Neuronal stem cell (in vitro differentiated cells): ENCODE measurements around the gene TCEAL3.

Experiments used
- DNase-seq: peaks from one replicate; pipeline ENCODE4 v3.0.0-alpha.2; 2013; ENCODE audit warnings: low spot score
- H2AFZ ChIP-seq: one replicate; pipeline ENCODE4 v1.6.1; 2013; ENCODE audit warnings: mild to moderate bottlenecking, low read length, inconsistent platforms
- H2AK5ac ChIP-seq: 2 replicates; pipeline ENCODE4 v1.6.1; 2013; ENCODE audit warnings: low read depth, mild to moderate bottlenecking, inconsistent platforms, low read length, moderate library complexity, mixed read lengths
- H2BK120ac ChIP-seq: 2 replicates; pipeline ENCODE4 v1.6.1; 2013; ENCODE audit warnings: low read depth, mild to moderate bottlenecking, inconsistent platforms, low read length, moderate library complexity, mixed read lengths
- H2BK12ac ChIP-seq: one replicate; pipeline ENCODE4 v1.6.1; 2013; ENCODE audit warnings: low read length, inconsistent platforms
- H2BK15ac ChIP-seq: 2 replicates; pipeline ENCODE4 v1.6.1; 2013; ENCODE audit warnings: mild to moderate bottlenecking, low read length, inconsistent platforms, mixed read lengths
- H2BK5ac ChIP-seq: one replicate; pipeline ENCODE4 v1.6.1; 2013; ENCODE audit warnings: inconsistent platforms, mild to moderate bottlenecking, low read length, moderate library complexity
- H3K14ac ChIP-seq: one replicate; pipeline ENCODE4 v1.6.1; 2013; ENCODE audit warnings: low read length, inconsistent platforms
- H3K18ac ChIP-seq: 2 replicates; pipeline ENCODE4 v1.6.1; 2013; ENCODE audit warnings: low read length, inconsistent platforms
- H3K23ac ChIP-seq: 2 replicates; pipeline ENCODE4 v1.6.1; 2013; ENCODE audit warnings: low read depth, mild to moderate bottlenecking, mixed read lengths, low read length, inconsistent platforms; ENCODE audit not compliant: poor library complexity
- H3K27ac ChIP-seq: replicated peaks from 3 replicates; pipeline ENCODE4 v1.5.1; 2013; ENCODE audit warnings: low read length, inconsistent platforms
- H3K27me3 ChIP-seq, 3 experiments: 2 replicates each; pipeline ENCODE4 v1.6.1; 2013; ENCODE audit warnings: low read length in 3 of 3, mild to moderate bottlenecking in 2 of 3, inconsistent platforms in 1 of 3, low read depth in 1 of 3, mixed read lengths in 1 of 3, moderate library complexity in 1 of 3; ENCODE audit not compliant: control insufficient read depth in 3 of 3, insufficient read depth in 3 of 3
- H3K36me3 ChIP-seq, 2 donors: replicated peaks in 1 of 2; 2 replicates each; pipeline ENCODE4 v1.6.1; 2013; ENCODE audit warnings: low read length in 2 of 2; ENCODE audit not compliant: control insufficient read depth in 2 of 2, insufficient read depth in 2 of 2
- H3K4ac ChIP-seq: 2 replicates; pipeline ENCODE4 v1.6.1; 2013; ENCODE audit warnings: inconsistent platforms, mild to moderate bottlenecking, low read length, moderate library complexity
- H3K4me1 ChIP-seq, 2 donors: 1 replicate in 1 of 2; 2 replicates in 1 of 2; pipeline ENCODE4 v1.6.1; 2013; ENCODE audit warnings: low read length in 2 of 2, low read depth in 1 of 2; ENCODE audit not compliant: control insufficient read depth in 2 of 2, insufficient read depth in 1 of 2
- H3K4me2 ChIP-seq: one replicate; pipeline ENCODE4 v1.6.1; 2013; ENCODE audit warnings: mild to moderate bottlenecking, low read length, inconsistent platforms; ENCODE audit not compliant: insufficient read depth, poor library complexity, severe bottlenecking
- H3K4me3 ChIP-seq, 2 donors: 2 replicates each; pipeline ENCODE4 v1.5.1; 2013; ENCODE audit warnings: low read length in 2 of 2, mild to moderate bottlenecking in 2 of 2, inconsistent platforms in 1 of 2, moderate library complexity in 1 of 2
- H3K79me1 ChIP-seq: one replicate; pipeline ENCODE4 v1.6.1; 2013; ENCODE audit warnings: low read depth, mild to moderate bottlenecking, inconsistent platforms, low read length, moderate library complexity
- H3K9ac ChIP-seq: one replicate; pipeline ENCODE4 v1.6.1; 2013; ENCODE audit warnings: mild to moderate bottlenecking, low read depth, low read length, inconsistent platforms; ENCODE audit not compliant: poor library complexity
- H3K9me3 ChIP-seq, 2 donors: replicated peaks in 1 of 2; 2 replicates each; pipeline versions ENCODE3 to v1.6.1; 2013; ENCODE audit warnings: low read length in 2 of 2, mild to moderate bottlenecking in 2 of 2, inconsistent platforms in 1 of 2, low read depth in 1 of 2, mixed read lengths in 1 of 2, moderate library complexity in 1 of 2; ENCODE audit not compliant: control insufficient read depth in 2 of 2, insufficient read depth in 1 of 2
- H4K8ac ChIP-seq: one replicate; pipeline ENCODE4 v1.6.1; 2013; ENCODE audit warnings: low read depth, mild to moderate bottlenecking, inconsistent platforms, low read length, moderate library complexity
- H4K91ac ChIP-seq: one replicate; pipeline ENCODE4 v1.6.1; 2013; ENCODE audit warnings: low read length, low read depth, mild to moderate bottlenecking, inconsistent platforms; ENCODE audit not compliant: poor library complexity
- WGBS, 2 donors: extraction: QIAGEN DNeasy Blood & Tissue Kit; methylation state at CpG; one replicate each; pipeline ENCODE4 v1.1.7; 2013; ENCODE audit warnings: missing lambda C conversion rate in 2 of 2, mixed read lengths in 1 of 2; ENCODE audit not compliant: insufficient read length in 2 of 2, insufficient replicate concordance in 1 of 2; ENCODE audit errors: extremely low coverage in 2 of 2; 5-methylcytosine and 5-hydroxymethylcytosine counted together

The TCEAL3 gene

DNA sequence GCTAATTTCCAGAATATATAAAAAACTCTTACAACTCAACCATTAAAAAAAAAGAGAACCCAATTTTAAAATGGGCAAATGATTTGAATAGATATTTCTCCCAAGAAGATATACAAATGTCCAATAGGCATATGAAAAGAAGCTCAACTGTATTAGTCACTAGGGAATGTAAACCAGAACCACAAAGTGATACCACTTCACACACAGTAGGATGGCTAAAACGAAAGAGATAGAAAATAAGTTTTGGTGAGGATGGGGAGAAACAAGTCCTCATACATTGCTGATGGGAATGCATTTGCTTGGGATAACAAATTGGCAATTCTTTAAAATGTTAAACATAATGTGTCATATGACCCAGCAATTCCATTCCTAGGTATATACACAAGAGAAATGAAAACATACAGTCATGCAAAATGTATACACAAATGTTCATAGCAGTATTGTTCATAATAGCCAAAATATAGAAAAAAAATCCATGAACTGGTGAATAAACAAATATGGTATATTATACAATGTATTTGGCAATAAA, 5.7 kb downstream of the TCEAL3 start:
- no peak overlapping the region for H3K27ac ChIP-seq
- no peak overlapping the region for H3K4ac ChIP-seq
- H3K4me2 ChIP-seq, result no peak overlapping the region
- WGBS, 2 donors, result no CpG with 5 or more reads among the region's 1 CpG
- no peak overlapping the region for H3K18ac ChIP-seq
- no peak overlapping the region for H2BK5ac ChIP-seq
- H3K9ac ChIP-seq, result no peak overlapping the region
- H3K36me3 ChIP-seq, result no peaks in the 10 kb centered on the region
- H3K79me1 ChIP-seq, result no peaks in the 10 kb centered on the region
- no peak overlapping the region for H2AFZ ChIP-seq
- H3K27me3 ChIP-seq, result no peaks in the 10 kb centered on the region
- no peaks in the 10 kb centered on the region for H3K4me1 ChIP-seq
- H2AK5ac ChIP-seq, result no peak overlapping the region
- no peaks in the 10 kb centered on the region for H3K9me3 ChIP-seq
- no peak for DNase-seq
- H4K91ac ChIP-seq, result no peak overlapping the region
- no peak overlapping the region for H3K14ac ChIP-seq
- no peak overlapping the region for H4K8ac ChIP-seq
- H3K4me3 ChIP-seq, result no peak overlapping the region
- no peak overlapping the region for H3K23ac ChIP-seq
- H2BK12ac ChIP-seq, result no peak overlapping the region
- H2BK120ac ChIP-seq, result no peak overlapping the region
- no peak overlapping the region for H2BK15ac ChIP-seq

DNA sequence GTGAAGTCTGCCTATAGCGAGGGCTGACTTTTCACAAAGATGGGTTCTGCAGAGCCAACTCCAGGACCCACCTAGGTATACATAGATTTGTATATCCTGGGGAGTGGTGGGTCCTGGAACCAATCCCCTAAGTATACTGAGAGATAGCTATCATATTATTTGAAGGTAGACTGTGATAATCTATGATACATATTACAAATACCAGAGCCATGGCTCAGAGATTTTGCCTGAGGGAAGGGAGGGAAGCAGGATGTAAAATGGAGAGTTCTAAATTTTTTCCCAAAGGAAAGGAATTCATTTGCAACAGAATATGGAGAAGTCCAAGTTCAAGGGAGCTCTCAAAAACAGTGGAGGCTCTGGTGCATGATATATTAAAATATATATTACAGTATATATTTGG, 7.2 kb downstream of the TCEAL3 start:
- WGBS, 2 donors, result no CpG with 5 or more reads among the region's 1 CpG
- Histone ChIP-seq H2AFZ (no peak overlapping the region), H3K4me1 (no peaks in the 10 kb centered on the region), H3K23ac (no peak overlapping the region), H3K36me3 (no peaks in the 10 kb centered on the region), H2BK15ac (no peak overlapping the region), H2BK5ac (no peak overlapping the region), H2BK120ac (no peak overlapping the region), H2AK5ac (no peak overlapping the region), H3K14ac (no peak overlapping the region), H3K4ac (no peak overlapping the region), H3K9me3 (no peaks in the 10 kb centered on the region), H3K79me1 (no peaks in the 10 kb centered on the region), H3K27me3 (no peaks in the 10 kb centered on the region), H3K18ac (no peak overlapping the region), H3K9ac (no peak overlapping the region), H3K27ac (no peak overlapping the region), H4K8ac (no peak overlapping the region), H4K91ac (no peak overlapping the region), H3K4me2 (no peak overlapping the region), H3K4me3 (no peak overlapping the region), H2BK12ac (no peak overlapping the region)
- no peak for DNase-seq

DNA sequence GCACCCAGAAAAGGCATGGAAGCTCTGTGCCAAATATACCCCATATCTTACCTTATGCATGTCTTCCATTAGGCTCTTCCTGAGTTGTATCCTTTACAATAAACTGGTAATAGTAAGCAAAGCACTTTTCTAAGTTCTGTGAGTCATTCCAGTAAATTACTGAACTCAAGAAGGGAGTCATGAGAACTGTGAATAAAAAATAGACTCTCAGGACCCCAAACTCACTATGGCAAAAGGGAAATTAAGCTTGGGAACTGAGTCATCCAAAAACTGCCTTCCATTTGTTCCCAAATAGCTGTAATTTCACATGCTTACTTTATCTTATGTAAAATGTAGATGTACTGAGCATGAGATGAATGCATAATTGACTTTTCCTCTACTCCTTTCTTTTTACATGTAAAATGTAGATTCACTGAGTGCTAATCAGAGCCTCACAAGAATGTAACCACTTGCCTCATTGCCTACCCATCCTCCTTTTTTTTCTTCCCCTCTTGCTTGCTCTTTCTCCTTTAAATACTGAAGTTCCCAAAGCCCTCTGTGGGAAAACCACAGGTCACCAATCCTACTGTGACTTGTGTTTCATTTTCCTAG, 8.1 kb downstream of the TCEAL3 start:
- no peaks in the 10 kb centered on the region for H3K4me1 ChIP-seq
- no peak overlapping the region for H2AFZ ChIP-seq
- H3K14ac ChIP-seq, result no peak overlapping the region
- H3K79me1 ChIP-seq, result no peaks in the 10 kb centered on the region
- no peak overlapping the region for H3K4me3 ChIP-seq
- H4K8ac ChIP-seq, result no peak overlapping the region
- no peak for DNase-seq
- no peak overlapping the region for H3K4ac ChIP-seq
- no peak overlapping the region for H2AK5ac ChIP-seq
- H3K27ac ChIP-seq, result no peak overlapping the region
- H3K18ac ChIP-seq, result no peak overlapping the region
- no peaks in the 10 kb centered on the region for H3K36me3 ChIP-seq
- no peak overlapping the region for H3K9ac ChIP-seq
- no peak overlapping the region for H2BK120ac ChIP-seq
- no peak overlapping the region for H2BK12ac ChIP-seq
- H3K9me3 ChIP-seq, result no peaks in the 10 kb centered on the region
- H3K23ac ChIP-seq, result no peak overlapping the region
- no peaks in the 10 kb centered on the region for H3K27me3 ChIP-seq
- no peak overlapping the region for H2BK5ac ChIP-seq
- H2BK15ac ChIP-seq, result no peak overlapping the region
- H3K4me2 ChIP-seq, result no peak overlapping the region
- no peak overlapping the region for H4K91ac ChIP-seq

DNA sequence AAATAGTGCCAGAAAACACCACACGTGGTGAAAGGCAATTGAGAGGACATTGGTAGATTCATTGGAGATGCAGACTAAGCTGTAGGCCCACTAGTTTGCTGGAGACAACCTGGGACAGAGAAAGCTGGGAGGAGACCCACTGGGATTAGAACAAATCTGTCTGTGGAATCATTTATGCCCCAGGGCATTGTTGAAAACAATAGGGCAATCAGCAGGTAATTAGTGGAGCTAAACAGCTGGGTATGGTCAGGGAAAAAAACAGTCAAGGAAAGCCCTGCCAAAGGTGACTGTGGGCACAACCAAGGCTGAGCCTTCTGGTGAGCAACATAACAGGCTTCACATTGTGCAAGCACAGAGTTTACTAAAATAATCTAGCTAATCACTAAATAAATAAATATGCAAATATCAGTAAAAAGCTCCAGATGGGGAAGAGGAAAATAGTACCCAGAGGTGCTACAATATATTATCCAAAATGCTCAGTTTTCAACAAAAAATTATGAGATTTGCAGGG, 9.0 kb downstream of the TCEAL3 start:
- Histone ChIP-seq H2BK15ac (no peak overlapping the region), H4K8ac (no peak overlapping the region), H3K18ac (no peak overlapping the region), H3K23ac (no peak overlapping the region), H3K4ac (no peak overlapping the region), H2AK5ac (no peak overlapping the region), H3K14ac (no peak overlapping the region), H2AFZ (no peak overlapping the region), H3K4me2 (no peak overlapping the region), H3K9me3 (no peaks in the 10 kb centered on the region), H2BK120ac (no peak overlapping the region), H3K4me3 (no peak overlapping the region), H3K27me3 (no peaks in the 10 kb centered on the region), H3K79me1 (no peaks in the 10 kb centered on the region), H3K36me3 (peaks cover 0 to 2% of the 10 kb centered on the region in 2 donors), H2BK5ac (no peak overlapping the region), H3K27ac (no peak overlapping the region), H2BK12ac (no peak overlapping the region), H4K91ac (no peak overlapping the region), H3K9ac (no peak overlapping the region), H3K4me1 (no peaks in the 10 kb centered on the region)
- DNase-seq, result no peak
- no CpG with 5 or more reads among the region's 1 CpG for WGBS, 2 donors
